Vagina (tissue), 2 donors: Measurements from ENCODE around the gene HACD2. TPM values are rescaled to one million over a fixed set of nuclear protein-coding genes. Genes with fewer than 3 reads are reported as not detected.

Source experiments
- DNase-seq, 2 donors: peaks; one replicate each; pipeline ENCODE4 v3.0.0-alpha.2; 2017; ENCODE audit errors: extremely low spot score in 2 of 2
- H3K27ac ChIP-seq: fragments of 200-600 bp; sonication (generic); one replicate; pipeline ENCODE4 v1.5.1; 2019
- H3K27me3 ChIP-seq: fragments of 200-600 bp; sonication (generic); one replicate; pipeline ENCODE4 v1.5.1; 2019
- H3K36me3 ChIP-seq, 2 donors: fragments of 200-600 bp; sonication (generic); one replicate each; pipeline ENCODE4 v1.5.1; 2017 to 2019
- H3K4me1 ChIP-seq: fragments of 200-600 bp; sonication (generic); one replicate; pipeline ENCODE4 v1.5.1; 2019
- H3K4me3 ChIP-seq, 2 donors: fragments of 200-600 bp; sonication (generic); 1 replicate in 1 of 2; 2 replicates in 1 of 2; pipeline ENCODE4 v1.5.1; 2016 to 2019
- H3K9me3 ChIP-seq: fragments of 200-600 bp; sonication (generic); one replicate; pipeline ENCODE4 v1.5.1; 2019
- POLR2A ChIP-seq, 2 donors: fragments of 450-650 bp; IDR thresholded peaks; one replicate each; pipeline ENCODE4 v1.6.1; 2017; ENCODE audit warnings: antibody characterized with exemption in 2 of 2, mild to moderate bottlenecking in 2 of 2, moderate library complexity in 2 of 2
- POLR2AphosphoS5 ChIP-seq, 2 donors: sonication (generic); formaldehyde crosslinking; IDR thresholded peaks; one replicate each; pipeline ENCODE4 v1.9.0; 2017; ENCODE audit warnings: antibody characterized with exemption in 2 of 2, mild to moderate bottlenecking in 2 of 2, low read depth in 1 of 2; ENCODE audit not compliant: insufficient read depth in 1 of 2
- intact Hi-C: fragments of 100-400 bp; cut with DNase I; formaldehyde crosslinking; loops from one replicate; pipeline ENCODE4 v1.15.1; 2023
- total RNA-seq: library from RNA; depleted of rRNA; stranded (reverse); fragments of >200 nt; gene quantifications from one replicate; pipeline ENCODE4 v1.2.3, GENCODE V29; 2016
- TF ChIP-seq, protein P1 (sequence below), 3 experiments: fragments of 450-650 bp in 2 of 3; fragments of 200-600 bp in 1 of 3; sonication (generic) in 1 of 3; IDR thresholded peaks; one replicate each; pipeline ENCODE4 v1.5.1; 2017 to 2019; ENCODE audit warnings: antibody characterized with exemption in 3 of 3, mild to moderate bottlenecking in 2 of 3, moderate library complexity in 2 of 3

The HACD2 gene
- total RNA-seq, 1 donor from 2014 or later: 26.3 TPM

DNA sequence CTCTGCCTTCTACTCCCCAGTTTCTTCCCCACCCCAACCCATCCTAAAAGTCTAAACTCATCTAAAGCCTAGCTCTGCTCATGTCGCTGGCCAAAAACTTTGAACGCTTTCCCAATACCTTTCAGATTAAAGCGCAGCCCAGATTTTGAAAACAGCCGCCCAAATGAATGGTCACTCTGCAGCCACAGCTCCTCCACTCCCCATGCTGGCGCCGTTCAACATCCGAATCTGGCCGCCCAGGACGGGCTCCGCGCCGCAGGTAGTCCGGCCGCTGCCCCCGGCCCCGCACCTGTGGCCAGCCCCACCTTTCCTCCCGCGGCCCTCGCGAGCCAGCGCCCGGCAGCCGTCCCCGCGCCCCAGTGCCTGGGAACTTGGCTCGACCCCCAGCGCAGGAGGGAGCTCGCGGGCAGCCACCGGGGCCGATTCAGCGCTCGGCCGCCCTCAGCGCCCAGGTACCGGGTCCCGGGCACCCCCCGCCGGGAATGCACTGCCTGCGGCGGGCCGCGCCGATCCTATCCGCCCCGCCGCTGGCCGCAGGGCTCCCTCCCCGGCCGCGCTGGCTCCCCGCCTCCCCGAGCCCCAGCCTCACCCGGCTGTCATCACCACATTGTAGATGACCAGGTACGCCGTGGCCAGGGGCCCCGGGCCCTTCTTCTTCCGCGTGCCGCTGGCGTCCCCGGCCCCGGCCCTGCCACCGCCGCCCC lies 417 bp downstream of the HACD2 start:
- Histone ChIP-seq H3K27me3 (no peaks in the 10 kb centered on the region), H3K27ac (peak overlapping the region; percentile 79), H3K9me3 (no peaks in the 10 kb centered on the region), H3K36me3 (peaks cover 0 to 9% of the 10 kb centered on the region in 2 donors), H3K4me3 (peak overlapping the region; percentile 60 to 87), H3K4me1 (peaks cover 34% of the 10 kb centered on the region)
- TF ChIP-seq, protein P1, sequence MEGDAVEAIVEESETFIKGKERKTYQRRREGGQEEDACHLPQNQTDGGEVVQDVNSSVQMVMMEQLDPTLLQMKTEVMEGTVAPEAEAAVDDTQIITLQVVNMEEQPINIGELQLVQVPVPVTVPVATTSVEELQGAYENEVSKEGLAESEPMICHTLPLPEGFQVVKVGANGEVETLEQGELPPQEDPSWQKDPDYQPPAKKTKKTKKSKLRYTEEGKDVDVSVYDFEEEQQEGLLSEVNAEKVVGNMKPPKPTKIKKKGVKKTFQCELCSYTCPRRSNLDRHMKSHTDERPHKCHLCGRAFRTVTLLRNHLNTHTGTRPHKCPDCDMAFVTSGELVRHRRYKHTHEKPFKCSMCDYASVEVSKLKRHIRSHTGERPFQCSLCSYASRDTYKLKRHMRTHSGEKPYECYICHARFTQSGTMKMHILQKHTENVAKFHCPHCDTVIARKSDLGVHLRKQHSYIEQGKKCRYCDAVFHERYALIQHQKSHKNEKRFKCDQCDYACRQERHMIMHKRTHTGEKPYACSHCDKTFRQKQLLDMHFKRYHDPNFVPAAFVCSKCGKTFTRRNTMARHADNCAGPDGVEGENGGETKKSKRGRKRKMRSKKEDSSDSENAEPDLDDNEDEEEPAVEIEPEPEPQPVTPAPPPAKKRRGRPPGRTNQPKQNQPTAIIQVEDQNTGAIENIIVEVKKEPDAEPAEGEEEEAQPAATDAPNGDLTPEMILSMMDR (IDR thresholded peaks at IDR 0.05): no peak
- TF ChIP-seq POLR2AphosphoS5 (IDR thresholded peaks at IDR 0.05; ENCODE audit: insufficient read depth in 1 of 2, low read depth in 1 of 2) (no peak), POLR2A (IDR thresholded peaks at IDR 0.05) (no peak)
- intact Hi-C loops: no loop called here
- no peak for DNase-seq

GRCh38 chr3:123583561-123583960 lies 1.3 kb downstream of the HACD2 start:
- no peaks in the 10 kb centered on the region for H3K27me3 ChIP-seq
- peaks cover 34% of the 10 kb centered on the region for H3K4me1 ChIP-seq
- no peak for TF ChIP-seq POLR2AphosphoS5 (IDR thresholded peaks at IDR 0.05; ENCODE audit: insufficient read depth in 1 of 2, low read depth in 1 of 2)
- TF ChIP-seq POLR2A (IDR thresholded peaks at IDR 0.05): no peak
- TF ChIP-seq, protein P1 (IDR thresholded peaks at IDR 0.05): no peak
- no peak overlapping the region for H3K27ac ChIP-seq
- DNase-seq: no peak
- intact Hi-C loops: no loop called here
- H3K4me3 ChIP-seq: peak overlapping the region in 1 of 2 donors; percentile 60
- peaks cover 0 to 9% of the 10 kb centered on the region in 2 donors for H3K36me3 ChIP-seq
- no peaks in the 10 kb centered on the region for H3K9me3 ChIP-seq

- Histone ChIP-seq H3K36me3 (peaks cover 0 to 9% of the 10 kb centered on the region in 2 donors), H3K9me3 (no peaks in the 10 kb centered on the region), H3K27me3 (no peaks in the 10 kb centered on the region), H3K4me1 (peaks cover 34% of the 10 kb centered on the region), H3K4me3 (no peak overlapping the region), H3K27ac (no peak overlapping the region)
- DNase-seq: no peak
- TF ChIP-seq, protein P1 (IDR thresholded peaks at IDR 0.05): no peak
- TF ChIP-seq POLR2AphosphoS5 (IDR thresholded peaks at IDR 0.05; ENCODE audit: insufficient read depth in 1 of 2, low read depth in 1 of 2) (peak in 1 of 2 donors; percentile 60), POLR2A (IDR thresholded peaks at IDR 0.05) (no peak)
- intact Hi-C loops: no loop called here
Measured at GRCh38 chr3:123582315-123582714, 2.5 kb downstream of the HACD2 start.

DNA sequence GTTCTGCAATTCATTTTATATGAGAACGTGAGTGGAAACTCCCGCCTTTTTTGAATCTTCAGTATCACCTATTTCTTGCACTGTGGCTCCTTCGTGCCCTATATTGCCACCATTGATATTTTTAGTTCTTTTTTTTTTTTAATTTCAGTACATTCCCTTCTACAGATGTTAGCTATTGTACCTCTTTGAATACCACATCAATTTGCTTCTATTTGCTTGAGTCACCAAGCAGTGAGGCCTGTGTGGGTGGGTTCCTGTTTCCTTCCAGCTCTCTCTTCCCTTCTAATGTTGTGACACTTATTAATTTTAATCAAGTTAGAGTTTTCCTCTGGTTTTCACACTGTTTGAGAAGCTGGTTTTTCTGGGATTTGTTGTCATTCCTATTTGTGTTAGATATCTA lies 8.7 kb downstream of the HACD2 start:
- TF ChIP-seq, protein P1 (IDR thresholded peaks at IDR 0.05): no peak
- TF ChIP-seq POLR2AphosphoS5 (IDR thresholded peaks at IDR 0.05; ENCODE audit: insufficient read depth in 1 of 2, low read depth in 1 of 2): no peak
- Histone ChIP-seq H3K4me1 (no peaks in the 10 kb centered on the region), H3K9me3 (no peaks in the 10 kb centered on the region), H3K27ac (no peak overlapping the region), H3K36me3 (peaks cover 0 to 3% of the 10 kb centered on the region in 2 donors), H3K4me3 (no peak overlapping the region), H3K27me3 (no peaks in the 10 kb centered on the region)
- DNase-seq: no peak
- intact Hi-C loops: no loop called here

DNA sequence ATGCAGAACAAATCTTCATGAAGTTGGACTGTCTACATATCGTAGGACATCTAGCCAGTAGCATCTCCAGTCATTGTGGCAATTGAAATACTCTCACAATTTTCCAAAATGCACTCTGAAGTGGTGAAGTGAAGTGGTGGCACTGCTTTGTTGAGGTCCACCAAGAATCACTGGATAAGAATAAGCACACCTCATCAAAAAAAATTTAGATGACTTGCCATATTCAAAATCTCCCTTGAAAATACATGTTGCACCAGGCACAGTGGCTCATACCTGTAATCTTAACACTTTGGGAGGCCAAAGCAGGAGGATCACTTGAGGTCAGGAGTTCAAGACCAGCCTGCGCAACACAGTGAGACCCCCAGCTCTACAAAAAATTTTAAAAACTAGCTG lies 12.9 kb downstream of the HACD2 start:
- DNase-seq: no peak
- Histone ChIP-seq H3K9me3 (no peaks in the 10 kb centered on the region), H3K4me3 (no peak overlapping the region), H3K27me3 (no peaks in the 10 kb centered on the region), H3K4me1 (no peaks in the 10 kb centered on the region), H3K36me3 (no peaks in the 10 kb centered on the region), H3K27ac (no peak overlapping the region)
- intact Hi-C loops: no loop called here
- TF ChIP-seq, protein P1 (IDR thresholded peaks at IDR 0.05): no peak
- TF ChIP-seq POLR2AphosphoS5 (IDR thresholded peaks at IDR 0.05; ENCODE audit: insufficient read depth in 1 of 2, low read depth in 1 of 2): no peak
- no peak for TF ChIP-seq POLR2A (IDR thresholded peaks at IDR 0.05)
